MM.1S (cell line): ENCODE measurements around the gene GTF3C5.

Experiments used
- DNase-seq: peaks from one replicate; pipeline ENCODE4 v3.0.0-alpha.2; 2015
- H2AFZ ChIP-seq: fragments of 300-600 bp; sonication (generic); 2 replicates; pipeline ENCODE4 v1.6.0; 2016; ENCODE audit warnings: antibody characterized with exemption, low read length
- H3F3A ChIP-seq: fragments of 300-600 bp; sonication (generic); 2 replicates; pipeline ENCODE4 v1.6.1; 2016; ENCODE audit warnings: mild to moderate bottlenecking, antibody characterized with exemption, low read length, moderate library complexity, mixed read lengths; ENCODE audit not compliant: insufficient read depth
- H3K27ac ChIP-seq: fragments of 300-600 bp; sonication (generic); 2 replicates; pipeline ENCODE4 v1.5.1; 2016; ENCODE audit warnings: mild to moderate bottlenecking, low read length
- H3K27me3 ChIP-seq: fragments of 300-600 bp; sonication (generic); replicated peaks from 2 replicates; pipeline ENCODE4 v1.6.0; 2016; ENCODE audit warnings: low read length; ENCODE audit not compliant: insufficient read depth
- H3K36me3 ChIP-seq: fragments of 300-600 bp; sonication (generic); replicated peaks from 2 replicates; pipeline ENCODE4 v1.6.1; 2016; ENCODE audit warnings: mild to moderate bottlenecking, low read length, mixed read lengths; ENCODE audit not compliant: insufficient read depth
- H3K4me1 ChIP-seq: fragments of 300-600 bp; sonication (generic); 2 replicates; pipeline ENCODE4 v1.6.1; 2016; ENCODE audit warnings: low read length, mixed read lengths
- H3K4me2 ChIP-seq: fragments of 300-600 bp; sonication (generic); 2 replicates; pipeline ENCODE4 v1.6.0; 2016; ENCODE audit warnings: low read depth, low read length
- H3K4me3 ChIP-seq: fragments of 300-600 bp; sonication (generic); 2 replicates; pipeline ENCODE4 v1.5.1; 2016; ENCODE audit warnings: low read length, mixed read lengths
- H3K79me2 ChIP-seq: fragments of 300-600 bp; sonication (generic); 2 replicates; pipeline ENCODE4 v1.6.1; 2016; ENCODE audit warnings: mixed run types, low read length, mixed read lengths
- H3K9ac ChIP-seq: fragments of 300-600 bp; sonication (generic); 2 replicates; pipeline ENCODE4 v1.6.1; 2016; ENCODE audit warnings: low read length, mixed read lengths
- H3K9me2 ChIP-seq: fragments of 300-600 bp; sonication (generic); replicated peaks from 2 replicates; pipeline ENCODE4 v1.6.1; 2016; ENCODE audit warnings: mild to moderate bottlenecking, low read length, mixed read lengths; ENCODE audit not compliant: insufficient read depth
- H3K9me3 ChIP-seq: fragments of 300-600 bp; sonication (generic); replicated peaks from 2 replicates; pipeline ENCODE4 v1.6.1; 2016; ENCODE audit warnings: mild to moderate bottlenecking, low read length, mixed read lengths; ENCODE audit not compliant: insufficient read depth
- H4K20me1 ChIP-seq: fragments of 300-600 bp; sonication (generic); 2 replicates; pipeline ENCODE4 v1.6.1; 2016; ENCODE audit warnings: mild to moderate bottlenecking, low read length, moderate library complexity, mixed read lengths; ENCODE audit not compliant: insufficient read depth
- CTCF ChIP-seq: fragments of 300-600 bp; sonication (generic); IDR thresholded peaks from 2 replicates; pipeline ENCODE4 v1.5.1; 2016; ENCODE audit warnings: antibody characterized with exemption, low read length, mixed read lengths
- EZH2 ChIP-seq: fragments of 300-600 bp; sonication (generic); optimal IDR thresholded peaks from 2 replicates; pipeline ENCODE3; 2017; ENCODE audit warnings: low read depth, mild to moderate bottlenecking, antibody characterized with exemption, low read length, mixed read lengths
- EZH2phosphoT487 ChIP-seq: fragments of 300-600 bp; sonication (generic); IDR thresholded peaks from 2 replicates; pipeline ENCODE4 v1.6.1; 2018; ENCODE audit warnings: antibody characterized with exemption, low read length

GTF3C5 gene

GRCh38 chr9:132984202-132985070 lies 46.4 kb upstream of the GTF3C5 start:
- Histone ChIP-seq H3K9me3 (no peaks in the 10 kb centered on the region), H3K27ac (no peak overlapping the region), H4K20me1 (no peaks in the 10 kb centered on the region), H3K9ac (no peak overlapping the region), H3K4me3 (no peak overlapping the region), H3F3A (no peaks in the 10 kb centered on the region), H2AFZ (no peak overlapping the region), H3K4me1 (no peaks in the 10 kb centered on the region), H3K27me3 (peaks cover 98% of the 10 kb centered on the region), H3K9me2 (no peaks in the 10 kb centered on the region), H3K36me3 (no peaks in the 10 kb centered on the region), H3K79me2 (no peaks in the 10 kb centered on the region), H3K4me2 (no peak overlapping the region)
- DNase-seq, result no peak
- TF ChIP-seq CTCF, result no peak

- Histone ChIP-seq H4K20me1 (no peaks in the 10 kb centered on the region), H3K9ac (no peak overlapping the region), H3K4me3 (no peak overlapping the region), H2AFZ (no peak overlapping the region), H3K79me2 (no peaks in the 10 kb centered on the region), H3K27ac (no peak overlapping the region), H3K4me1 (no peaks in the 10 kb centered on the region), H3K4me2 (no peak overlapping the region), H3K36me3 (no peaks in the 10 kb centered on the region), H3K9me2 (no peaks in the 10 kb centered on the region), H3K9me3 (no peaks in the 10 kb centered on the region), H3K27me3 (peaks cover 98% of the 10 kb centered on the region), H3F3A (no peaks in the 10 kb centered on the region)
- TF ChIP-seq EZH2 (no peak), EZH2phosphoT487 (no peak), CTCF (no peak)
- DNase-seq, result no peak
These were observed 45.8 kb upstream of the GTF3C5 start for GRCh38 chr9:132985071-132985350.

GRCh38 chr9:132985489-132985888 lies 45.3 kb upstream of the GTF3C5 start:
- no peak overlapping the region for H3K27ac ChIP-seq
- no peaks in the 10 kb centered on the region for H3K36me3 ChIP-seq
- no peak overlapping the region for H3K4me3 ChIP-seq
- no peak overlapping the region for H3K9ac ChIP-seq
- no peak overlapping the region for H2AFZ ChIP-seq
- no peaks in the 10 kb centered on the region for H3K79me2 ChIP-seq
- no peak overlapping the region for H3K4me2 ChIP-seq
- peaks cover 98% of the 10 kb centered on the region for H3K27me3 ChIP-seq
- no peak for DNase-seq
- no peaks in the 10 kb centered on the region for H3F3A ChIP-seq
- no peaks in the 10 kb centered on the region for H4K20me1 ChIP-seq
- H3K9me2 ChIP-seq, result no peaks in the 10 kb centered on the region
- no peaks in the 10 kb centered on the region for H3K9me3 ChIP-seq
- TF ChIP-seq EZH2phosphoT487 (no peak), EZH2 (no peak), CTCF (no peak)
- no peaks in the 10 kb centered on the region for H3K4me1 ChIP-seq
